Measurements from ENCODE around the gene GABRD.

- TF ChIP-seq, protein P1, sequence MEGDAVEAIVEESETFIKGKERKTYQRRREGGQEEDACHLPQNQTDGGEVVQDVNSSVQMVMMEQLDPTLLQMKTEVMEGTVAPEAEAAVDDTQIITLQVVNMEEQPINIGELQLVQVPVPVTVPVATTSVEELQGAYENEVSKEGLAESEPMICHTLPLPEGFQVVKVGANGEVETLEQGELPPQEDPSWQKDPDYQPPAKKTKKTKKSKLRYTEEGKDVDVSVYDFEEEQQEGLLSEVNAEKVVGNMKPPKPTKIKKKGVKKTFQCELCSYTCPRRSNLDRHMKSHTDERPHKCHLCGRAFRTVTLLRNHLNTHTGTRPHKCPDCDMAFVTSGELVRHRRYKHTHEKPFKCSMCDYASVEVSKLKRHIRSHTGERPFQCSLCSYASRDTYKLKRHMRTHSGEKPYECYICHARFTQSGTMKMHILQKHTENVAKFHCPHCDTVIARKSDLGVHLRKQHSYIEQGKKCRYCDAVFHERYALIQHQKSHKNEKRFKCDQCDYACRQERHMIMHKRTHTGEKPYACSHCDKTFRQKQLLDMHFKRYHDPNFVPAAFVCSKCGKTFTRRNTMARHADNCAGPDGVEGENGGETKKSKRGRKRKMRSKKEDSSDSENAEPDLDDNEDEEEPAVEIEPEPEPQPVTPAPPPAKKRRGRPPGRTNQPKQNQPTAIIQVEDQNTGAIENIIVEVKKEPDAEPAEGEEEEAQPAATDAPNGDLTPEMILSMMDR (IDR thresholded peaks at IDR 0.05), result no peak
- no peak for TF ChIP-seq POLR2A (IDR thresholded peaks at IDR 0.05)
Observed at GRCh38 chr1:2031546-2032540, 12.7 kb downstream of the GABRD start.

All from right lobe of liver (tissue), 4 donors.